Globus pallidus (tissue), 1 donor: Measurements from ENCODE around the gene VEZT.
"Not testable (repeated sequence)": the region's sequence is repeated elsewhere in the genome, so short reads cannot be mapped to it uniquely, and the experiment has no call there.

Source experiments
- DNase-seq: peaks from one replicate; pipeline ENCODE4 v3.0.0-alpha.2; 2015; ENCODE audit warnings: low spot score

Gene VEZT, protein sequence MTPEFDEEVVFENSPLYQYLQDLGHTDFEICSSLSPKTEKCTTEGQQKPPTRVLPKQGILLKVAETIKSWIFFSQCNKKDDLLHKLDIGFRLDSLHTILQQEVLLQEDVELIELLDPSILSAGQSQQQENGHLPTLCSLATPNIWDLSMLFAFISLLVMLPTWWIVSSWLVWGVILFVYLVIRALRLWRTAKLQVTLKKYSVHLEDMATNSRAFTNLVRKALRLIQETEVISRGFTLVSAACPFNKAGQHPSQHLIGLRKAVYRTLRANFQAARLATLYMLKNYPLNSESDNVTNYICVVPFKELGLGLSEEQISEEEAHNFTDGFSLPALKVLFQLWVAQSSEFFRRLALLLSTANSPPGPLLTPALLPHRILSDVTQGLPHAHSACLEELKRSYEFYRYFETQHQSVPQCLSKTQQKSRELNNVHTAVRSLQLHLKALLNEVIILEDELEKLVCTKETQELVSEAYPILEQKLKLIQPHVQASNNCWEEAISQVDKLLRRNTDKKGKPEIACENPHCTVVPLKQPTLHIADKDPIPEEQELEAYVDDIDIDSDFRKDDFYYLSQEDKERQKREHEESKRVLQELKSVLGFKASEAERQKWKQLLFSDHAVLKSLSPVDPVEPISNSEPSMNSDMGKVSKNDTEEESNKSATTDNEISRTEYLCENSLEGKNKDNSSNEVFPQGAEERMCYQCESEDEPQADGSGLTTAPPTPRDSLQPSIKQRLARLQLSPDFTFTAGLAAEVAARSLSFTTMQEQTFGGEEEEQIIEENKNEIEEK

DNA sequence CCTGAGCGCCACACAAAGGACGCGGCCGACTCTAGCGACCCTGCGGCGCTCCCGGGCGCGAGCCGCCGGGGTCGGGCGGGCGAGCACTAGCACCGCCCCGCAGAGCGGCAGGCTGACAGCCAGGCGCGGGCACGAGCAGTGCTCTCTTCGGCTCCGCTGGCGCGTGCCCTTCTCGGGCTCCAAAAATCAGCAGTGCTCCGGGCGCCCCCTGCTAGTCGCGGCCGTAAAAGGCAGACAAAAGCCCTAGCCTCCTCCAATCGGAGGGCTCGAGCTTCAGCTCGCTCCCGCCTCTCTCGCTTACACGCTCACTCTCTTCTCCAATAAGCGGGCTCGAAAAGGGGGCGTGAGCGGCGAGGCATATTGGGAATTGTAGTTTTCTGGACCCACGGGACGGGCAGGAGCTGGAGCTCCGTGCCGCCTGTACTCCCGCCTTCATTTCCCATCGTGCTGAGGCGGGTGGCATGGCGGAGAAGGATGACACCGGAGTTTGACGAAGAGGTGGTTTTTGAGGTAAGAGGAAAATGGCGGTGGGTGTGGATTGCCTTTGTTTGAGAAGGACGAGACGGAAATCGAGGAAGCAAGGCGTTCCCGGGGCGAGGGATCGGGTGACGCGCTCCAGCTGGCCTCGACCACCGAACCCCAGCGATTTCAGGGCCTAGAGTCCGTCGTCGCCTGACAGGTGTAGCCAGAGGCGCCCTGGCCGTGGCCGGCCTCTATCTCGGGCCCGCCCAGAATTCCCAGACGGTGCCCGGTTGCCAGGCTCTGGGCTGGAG, at the start of gene VEZT, which contains the start of gene FGD6:
VEZT (plus strand) TSS at position 431 of the 773 bp plus-strand sequence; CDS start at position 475, 44 bp downstream.
FGD6 (minus strand) TSS at position 91 of the 773 bp plus-strand sequence. CDS start 227 bp downstream, outside the sequence.
- peak; percentile 100 for DNase-seq

DNA sequence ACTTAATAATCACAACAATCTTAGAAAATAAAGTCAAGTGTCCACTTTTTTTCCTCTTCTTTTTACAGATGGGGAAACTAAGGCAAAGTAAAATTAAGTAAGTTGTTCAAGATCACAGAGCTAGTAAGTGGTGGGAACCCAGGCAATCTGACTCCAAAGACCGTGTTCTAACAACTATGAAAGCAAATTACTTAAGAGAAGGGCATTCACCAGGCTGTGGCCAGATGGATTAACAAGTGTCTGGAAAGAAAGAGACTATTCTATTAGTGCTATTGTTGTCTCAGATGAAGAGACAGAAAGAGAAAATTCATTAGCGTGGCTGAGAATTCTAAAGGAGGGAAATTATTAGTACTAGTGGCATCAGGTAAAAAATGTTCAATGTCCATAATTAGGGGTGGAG, 48.9 kb upstream of the VEZT start:
- DNase-seq = no peak

DNA sequence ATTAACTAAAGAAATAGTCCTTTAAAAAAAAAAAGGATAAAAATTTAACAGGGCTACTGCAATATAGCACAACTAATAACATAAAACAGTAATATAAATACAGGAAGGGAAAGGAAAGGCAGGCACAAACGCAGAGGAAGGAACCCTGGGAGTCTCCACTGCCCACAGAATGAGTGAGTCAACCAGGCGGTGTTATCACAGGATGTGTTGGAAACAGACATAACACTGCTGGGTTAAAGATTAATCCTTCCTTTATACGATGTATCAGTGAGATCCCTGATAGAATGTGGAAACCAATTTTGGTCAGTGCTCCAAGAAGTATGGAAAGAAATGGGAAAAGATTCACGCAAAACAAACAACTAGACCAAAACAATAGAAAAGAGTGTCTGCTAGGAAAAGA, 48.2 kb upstream of the VEZT start:
- no peak for DNase-seq

DNA sequence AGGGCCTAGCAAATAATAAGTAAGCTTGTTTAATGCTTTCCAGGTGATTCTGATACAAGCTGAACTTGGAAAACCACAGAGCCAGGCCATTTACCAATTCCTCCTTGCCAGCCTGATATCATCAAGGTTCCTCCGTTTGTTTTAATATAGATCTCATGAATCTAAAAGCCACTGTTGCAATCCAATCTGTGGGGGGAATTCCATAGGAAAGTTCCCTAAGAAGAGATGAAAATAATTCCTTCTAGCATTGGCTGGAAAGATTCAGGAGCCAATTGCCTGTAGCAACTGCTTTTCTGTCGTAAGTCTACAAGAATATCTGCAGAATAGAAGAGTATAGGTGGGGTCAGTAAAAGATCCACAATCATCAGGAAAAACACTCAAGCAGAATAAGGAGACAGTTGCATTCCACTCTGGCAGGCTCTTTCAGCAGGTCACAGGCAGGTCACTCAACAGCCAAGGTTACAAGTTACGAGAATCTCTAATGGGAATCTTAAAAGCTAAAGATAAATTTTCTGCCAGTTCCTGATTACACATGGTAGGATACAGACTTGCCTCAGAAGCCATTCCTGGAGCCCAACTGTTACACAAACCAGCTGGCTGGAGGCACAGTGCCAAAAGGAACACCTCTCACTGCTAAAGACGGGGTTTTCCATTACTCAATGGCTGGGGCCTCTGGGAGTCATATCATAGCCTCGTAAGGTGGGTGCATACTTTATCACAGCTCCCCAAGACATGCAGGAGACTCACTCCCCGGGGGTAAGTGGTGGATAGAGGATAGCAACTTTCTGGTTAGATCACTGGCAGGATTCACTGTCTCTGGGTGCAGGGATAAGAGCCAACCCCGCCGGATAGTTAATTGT, 44.0 kb upstream of the VEZT start:
- no peak for DNase-seq

DNA sequence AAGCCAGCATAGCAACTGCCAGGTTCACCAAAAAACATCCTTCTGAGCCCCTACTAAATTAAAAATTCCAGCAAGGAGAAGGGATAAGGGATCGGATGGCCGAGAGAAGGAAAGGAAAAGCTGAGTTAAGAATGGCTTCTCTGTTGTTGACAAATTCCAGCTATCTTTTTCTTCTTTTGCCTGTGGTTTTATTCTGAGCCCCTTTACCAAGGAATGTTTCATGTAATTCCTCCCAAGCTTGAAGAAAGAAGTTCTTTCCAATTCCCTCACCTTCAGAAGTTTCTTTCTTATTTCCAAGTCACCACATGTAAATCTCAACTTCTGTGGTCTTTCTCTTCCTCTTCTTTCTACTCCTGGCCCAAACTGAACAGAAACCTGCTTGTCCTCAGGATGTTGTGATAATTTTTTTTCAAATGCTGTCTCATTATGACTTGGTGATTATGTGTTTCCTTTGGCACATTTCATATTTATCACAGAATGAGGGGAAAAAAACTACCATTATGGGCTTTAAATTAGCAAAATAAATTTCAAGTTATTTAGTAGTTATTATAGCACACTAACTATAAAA, 40.3 kb upstream of the VEZT start:
- no peak for DNase-seq

DNA sequence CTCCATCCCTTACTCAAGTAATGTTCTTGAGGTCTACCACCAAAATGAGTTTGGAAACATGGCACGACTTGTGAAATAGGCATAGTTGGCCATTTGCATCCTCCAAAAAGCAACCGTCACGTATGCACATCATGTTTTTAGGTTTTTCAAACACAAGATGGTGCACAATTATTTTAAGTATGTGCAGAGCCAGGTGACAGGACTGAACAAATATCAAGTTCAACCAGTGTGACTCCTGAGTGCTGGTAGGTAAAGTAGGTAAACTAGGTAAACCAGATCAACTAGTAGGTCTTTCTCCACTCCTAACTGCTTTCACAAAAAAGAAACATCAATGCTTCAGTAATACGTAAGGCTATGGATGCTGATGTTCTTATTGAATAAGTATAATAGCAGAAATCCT, 39.5 kb upstream of the VEZT start:
- DNase-seq = no peak

DNA sequence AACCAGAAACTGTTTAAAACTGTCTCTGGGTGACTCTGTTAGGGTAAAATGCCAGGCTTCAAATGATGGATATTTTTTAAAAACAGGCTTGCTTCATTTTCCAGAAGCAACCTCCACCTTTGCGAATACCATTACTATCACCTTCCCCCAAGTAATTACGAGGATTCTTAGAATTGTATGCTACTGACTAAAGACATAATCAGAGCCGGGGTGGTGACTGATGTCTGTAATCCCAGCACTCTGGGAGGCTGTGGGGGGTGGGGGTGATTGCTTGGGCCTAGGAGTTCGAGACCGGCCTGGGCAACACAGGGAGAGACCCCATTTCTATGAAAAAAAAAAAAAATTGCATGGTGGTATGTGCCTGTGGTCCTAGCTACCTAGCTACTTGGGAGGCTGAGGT, 38.6 kb upstream of the VEZT start:
- no peak for DNase-seq

DNA sequence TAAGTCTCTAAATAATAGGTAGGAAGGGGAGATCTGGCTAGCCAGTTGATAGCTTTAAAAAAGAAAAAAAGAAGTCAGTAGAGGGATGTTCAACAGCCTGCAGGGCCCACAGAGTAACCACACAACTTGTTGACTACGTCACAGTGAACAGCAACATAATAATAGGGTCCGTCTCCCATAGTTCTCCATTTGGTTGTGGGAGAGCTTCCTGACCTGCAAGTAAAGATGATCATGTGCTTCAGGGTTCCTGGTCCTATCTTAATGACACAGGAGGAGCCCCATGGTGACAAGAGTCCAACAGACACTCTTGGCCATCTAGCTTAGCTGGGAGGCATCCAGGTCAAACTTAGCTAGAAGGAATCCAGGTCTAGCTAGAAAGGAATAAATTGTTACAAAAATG, 36.5 kb upstream of the VEZT start:
- no peak for DNase-seq

DNA sequence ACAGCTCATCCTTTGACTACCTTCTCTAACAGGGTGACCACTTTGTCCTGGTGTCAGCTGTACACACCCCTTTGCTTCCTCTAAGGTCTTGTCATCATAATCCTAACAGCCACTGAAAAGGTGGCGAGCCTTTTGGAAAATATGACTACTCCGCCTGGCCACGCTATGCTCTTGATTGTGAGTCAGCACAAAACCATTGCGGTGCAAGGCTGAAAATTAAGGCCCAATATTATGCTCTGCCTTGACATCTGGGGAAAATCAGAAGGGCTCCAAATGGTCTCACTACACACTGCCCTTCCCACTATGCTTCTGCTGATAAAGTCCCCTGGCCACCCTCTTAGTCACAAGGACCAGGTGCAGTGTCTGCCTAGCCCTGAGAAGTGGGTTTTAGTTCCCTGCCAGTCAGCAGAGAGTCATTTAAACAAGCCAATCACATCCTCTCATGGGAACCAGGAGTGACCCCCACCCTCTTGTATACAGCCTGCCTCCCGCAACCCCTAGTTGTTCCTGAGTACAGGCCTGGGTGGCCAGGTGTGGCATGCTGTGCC, 34.7 kb upstream of the VEZT start:
- DNase-seq = no peak

DNA sequence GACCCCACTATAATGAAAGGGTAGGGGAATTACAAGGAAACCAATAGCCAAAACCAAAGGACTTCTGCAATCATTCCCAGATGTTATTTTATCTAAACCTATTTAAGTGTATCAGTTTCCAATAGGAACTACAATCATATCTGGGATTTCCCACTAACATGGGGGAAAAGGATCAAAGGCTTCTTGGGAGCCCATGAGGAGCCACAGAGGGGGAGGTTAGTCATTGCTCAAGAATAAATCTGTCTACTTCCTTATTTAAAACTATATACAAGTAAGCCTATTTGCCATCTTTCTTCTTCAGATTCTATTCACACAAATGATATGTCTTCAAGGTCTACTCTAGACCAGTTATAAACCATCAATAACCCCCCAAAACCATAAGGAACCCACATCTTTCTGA, 33.5 kb upstream of the VEZT start:
- no peak for DNase-seq

DNA sequence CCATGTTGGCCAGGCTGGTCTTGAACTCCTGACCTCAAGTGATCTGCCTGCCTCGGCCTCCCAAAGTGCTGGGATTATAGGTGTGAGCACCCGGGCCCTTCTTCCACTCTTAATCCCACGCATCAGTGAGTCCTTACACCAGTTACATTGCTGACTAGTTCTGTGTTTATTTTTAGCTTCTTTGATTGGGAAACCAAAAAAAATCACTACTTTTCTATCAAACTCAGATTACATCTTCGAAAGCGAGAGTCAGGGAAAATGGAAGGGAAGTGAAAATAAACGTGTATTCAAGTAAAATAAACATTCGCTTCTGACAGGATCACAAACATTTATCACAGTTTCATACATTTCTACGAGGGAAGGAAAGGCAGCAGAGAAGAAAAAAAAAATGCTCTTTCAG, 32.5 kb upstream of the VEZT start:
- no peak for DNase-seq

DNA sequence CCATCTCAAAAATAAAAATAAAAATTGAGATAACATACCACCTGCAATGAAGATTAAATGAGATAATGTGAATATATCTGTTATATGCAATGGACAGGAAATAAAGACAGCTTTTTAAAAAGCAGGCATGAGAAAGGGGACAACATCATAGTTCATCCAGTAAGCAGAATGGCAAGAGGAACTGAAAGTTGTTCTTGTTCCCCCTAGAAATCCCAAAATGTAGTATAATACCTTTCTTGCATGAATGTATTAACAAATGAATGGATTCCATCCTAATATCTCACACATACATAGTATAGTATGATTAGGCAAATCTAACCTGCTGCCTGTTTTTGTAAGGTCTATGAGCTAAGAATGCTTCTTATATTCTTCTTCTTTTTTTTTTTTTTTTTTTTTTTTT, 31.8 kb upstream of the VEZT start:
- DNase-seq = no peak

DNA sequence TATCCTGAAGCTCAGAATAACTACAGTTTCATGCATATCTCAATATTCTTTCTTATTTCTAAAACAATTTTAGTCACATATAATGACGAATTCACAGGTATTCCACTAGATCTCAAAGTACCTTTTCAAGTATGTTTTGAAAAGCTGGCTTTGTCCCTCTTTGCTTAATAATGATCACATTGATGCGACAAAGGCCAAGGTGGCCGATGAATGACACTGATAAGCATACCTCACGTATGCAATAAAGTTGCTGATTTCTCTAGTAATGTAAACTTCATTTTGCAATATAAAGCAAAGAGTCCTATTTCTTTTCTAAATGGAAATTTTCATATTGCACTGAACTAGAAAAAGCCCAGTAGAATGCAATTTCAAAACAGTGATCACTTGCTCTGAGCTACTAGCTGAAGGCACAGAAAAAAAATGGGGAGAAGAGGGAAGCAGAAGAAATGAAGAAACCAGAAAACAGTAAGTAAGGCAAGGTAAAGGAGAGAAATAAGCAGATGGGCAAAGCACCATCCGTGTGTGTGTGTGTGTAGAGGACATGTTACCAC, 29.7 kb upstream of the VEZT start:
- no peak for DNase-seq

DNA sequence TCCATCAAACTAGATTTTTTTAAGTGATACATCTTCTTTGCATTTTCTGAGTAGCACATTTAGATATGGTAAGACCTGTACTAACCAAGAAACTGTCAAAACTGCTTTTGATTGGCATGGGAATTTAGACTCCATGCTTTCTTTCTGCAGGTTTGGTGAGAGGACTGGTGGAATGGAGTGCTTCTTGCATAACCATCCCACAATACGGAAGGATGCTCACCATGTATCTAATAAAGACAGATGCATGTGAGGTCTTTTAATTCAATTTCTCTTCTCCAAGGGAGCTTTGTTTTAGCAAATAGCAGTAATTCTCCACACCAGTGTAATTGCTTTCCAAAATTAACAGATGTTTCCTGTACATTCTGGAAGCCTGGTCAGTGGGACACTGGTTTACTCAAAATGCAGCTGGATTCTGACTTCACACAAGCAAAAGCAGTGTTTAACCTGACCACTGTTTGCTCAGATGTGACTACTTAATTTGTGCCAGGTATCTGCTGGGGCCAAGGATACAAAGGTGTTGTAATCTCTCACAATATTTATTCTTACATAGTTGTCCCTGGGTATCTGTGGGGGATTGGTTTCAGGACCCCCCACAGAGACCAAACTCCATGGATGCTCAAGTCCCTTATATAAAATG, 26.4 kb upstream of the VEZT start:
- no peak for DNase-seq

DNA sequence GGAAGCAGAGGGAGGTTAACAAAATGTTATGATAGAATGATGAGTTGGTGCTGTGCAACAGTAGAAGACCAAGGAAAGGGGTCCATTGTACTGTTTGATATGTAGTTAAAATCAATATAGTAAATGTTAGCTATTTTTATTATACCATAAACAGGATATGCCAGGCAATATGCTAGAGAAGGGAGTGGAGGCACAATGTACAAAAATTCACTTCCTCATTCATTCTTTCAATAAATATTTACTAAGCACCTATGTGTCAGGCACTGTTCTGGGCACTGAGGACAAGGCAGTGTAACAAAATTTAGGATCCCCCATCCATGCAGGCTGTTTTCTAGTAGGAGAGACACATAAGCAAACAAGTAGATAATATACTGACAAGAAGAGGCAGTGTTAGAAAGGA, 25.3 kb upstream of the VEZT start:
- DNase-seq = no peak

DNA sequence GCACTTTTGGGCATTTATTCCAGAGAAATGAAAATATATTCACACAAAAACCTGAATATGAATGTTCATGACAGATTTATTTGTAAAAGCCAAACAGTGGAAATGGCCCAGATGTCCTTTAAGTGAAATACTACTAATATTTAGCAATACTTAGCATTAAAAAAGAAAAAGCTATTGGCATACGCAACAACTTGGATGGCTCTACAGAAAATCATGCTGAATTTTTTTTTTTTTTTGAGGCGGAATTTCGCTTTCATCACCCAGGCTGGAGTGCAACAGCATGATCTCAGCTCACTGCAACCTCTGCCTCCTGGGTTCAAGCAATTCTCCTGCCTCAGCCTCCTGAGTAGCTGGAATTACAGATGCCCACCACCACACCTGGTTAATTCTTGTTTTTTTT, 24.5 kb upstream of the VEZT start:
- DNase-seq = no peak

DNA sequence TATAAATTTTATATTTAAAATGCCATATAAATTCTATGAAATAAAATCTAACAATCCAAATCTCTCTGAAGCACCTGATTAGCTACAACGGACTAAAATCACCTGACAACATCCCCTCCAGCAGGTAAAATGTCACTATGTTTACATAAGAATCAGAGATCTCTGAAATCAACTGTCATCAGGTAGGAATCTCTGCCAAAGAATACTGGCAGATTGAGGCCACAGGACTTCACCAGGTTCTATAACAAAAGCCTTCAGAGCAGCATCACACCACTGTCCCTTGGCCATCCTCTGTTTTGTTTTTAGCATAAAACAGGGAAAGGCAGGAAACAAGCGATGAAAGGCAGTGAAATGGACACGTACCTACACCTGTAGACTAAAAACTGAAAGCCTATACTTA, 22.5 kb upstream of the VEZT start:
- no peak for DNase-seq

DNA sequence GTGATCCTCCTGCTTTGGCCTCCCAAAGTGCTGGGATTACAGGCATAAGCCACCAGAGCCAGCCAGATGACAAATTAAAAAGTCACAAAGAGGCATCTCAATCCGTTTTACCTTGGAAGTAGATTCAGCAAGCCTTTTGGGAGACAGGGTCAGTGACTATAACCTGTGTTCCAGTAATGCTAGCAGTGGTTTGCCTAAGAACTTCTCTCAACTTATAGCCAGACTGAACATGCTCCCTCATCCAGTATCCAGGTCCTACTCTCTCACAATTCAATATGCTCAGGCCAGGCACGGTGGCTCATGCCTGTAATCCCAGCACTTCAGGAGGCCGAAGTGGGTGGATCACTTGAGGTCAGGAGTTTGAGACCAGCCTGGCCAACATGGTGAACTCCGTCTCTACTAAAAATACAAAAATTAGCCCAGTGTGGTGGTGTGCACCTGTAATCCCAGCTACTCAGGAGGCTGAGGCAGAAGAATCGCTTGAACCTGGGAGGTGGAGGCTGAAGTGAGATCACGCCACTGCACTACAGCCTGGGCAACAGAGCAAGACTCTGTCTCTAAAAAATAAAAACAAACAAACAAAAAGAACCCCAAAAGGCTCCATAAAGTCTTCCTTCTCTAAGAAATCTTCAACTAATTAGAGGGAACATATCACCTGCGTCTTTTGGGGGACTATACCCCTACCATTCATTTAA, 20.6 kb upstream of the VEZT start:
- not testable (repeated sequence) for DNase-seq

DNA sequence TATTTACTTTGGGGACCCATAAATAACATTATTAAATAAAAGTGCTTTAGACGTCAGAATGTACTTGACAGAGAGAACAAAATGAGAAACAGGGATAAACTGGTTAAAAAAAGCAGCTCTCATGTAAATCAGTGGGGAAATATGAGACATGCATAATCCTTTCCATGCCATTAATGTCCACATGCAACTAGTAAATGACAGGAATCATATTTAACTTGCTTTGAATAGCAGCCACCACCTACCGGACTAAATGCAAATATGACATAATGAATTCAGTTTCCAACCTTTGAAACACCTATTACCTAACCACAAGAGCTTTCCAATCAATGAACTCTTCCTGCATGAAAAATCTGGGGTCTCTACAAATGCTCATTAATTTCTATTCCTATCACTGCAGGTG, 20.0 kb upstream of the VEZT start:
- DNase-seq = no peak

DNA sequence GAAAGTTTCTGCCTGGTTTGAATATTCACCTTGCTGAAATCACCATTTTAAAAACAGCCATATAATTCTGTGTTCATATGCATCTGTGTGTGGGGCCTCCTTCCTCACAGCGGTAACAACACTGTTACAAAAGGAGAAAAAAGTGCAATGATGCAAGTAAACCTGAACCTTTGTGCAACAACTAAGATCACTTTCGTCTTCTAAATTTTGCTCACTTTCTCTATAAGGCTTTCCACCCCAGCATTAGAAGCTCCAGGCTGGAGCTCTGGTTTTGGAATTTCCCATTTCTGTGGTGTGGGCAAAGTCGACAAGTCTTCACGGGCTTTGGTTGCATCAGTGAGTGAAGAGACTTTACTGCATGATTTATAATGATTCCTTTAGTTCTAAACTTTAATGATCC, 18.7 kb upstream of the VEZT start:
- DNase-seq = no peak
